Ascending aorta (tissue), 2 donors: ENCODE data around the gene RNF5. TPM values are rescaled to one million over a fixed set of nuclear protein-coding genes. Genes with fewer than 3 reads are reported as not detected.

ENCODE experiments used
- DNase-seq, 2 donors: peaks; one replicate each; pipeline ENCODE4 v3.0.0-alpha.2; 2019; ENCODE audit warnings: low spot score in 2 of 2
- H3K27ac ChIP-seq, 2 donors: fragments of 200-600 bp; sonication (generic); one replicate each; pipeline ENCODE4 v1.5.1; 2016 to 2017; ENCODE audit warnings: mild to moderate bottlenecking in 1 of 2
- H3K27me3 ChIP-seq: fragments of 200-600 bp; sonication (generic); one replicate; pipeline ENCODE4 v1.5.1; 2017
- H3K36me3 ChIP-seq, 2 donors: fragments of 200-600 bp; sonication (generic); one replicate each; pipeline ENCODE4 v1.5.1; 2016
- H3K4me1 ChIP-seq, 2 donors: fragments of 200-600 bp; sonication (generic); one replicate each; pipeline ENCODE4 v1.5.1; 2016 to 2017; ENCODE audit warnings: mild to moderate bottlenecking in 1 of 2
- H3K4me3 ChIP-seq, 2 donors: fragments of 200-600 bp; sonication (generic); one replicate each; pipeline ENCODE4 v1.5.1; 2016 to 2017; ENCODE audit warnings: mild to moderate bottlenecking in 1 of 2
- H3K9me3 ChIP-seq, 2 donors: fragments of 200-600 bp; sonication (generic); one replicate each; pipeline ENCODE4 v1.5.1; 2016
- intact Hi-C: fragments of 100-400 bp; cut with DNase I; formaldehyde crosslinking; loops from one replicate; pipeline ENCODE4 v1.15.1; 2023
- total RNA-seq: library from RNA; depleted of rRNA; stranded (reverse); fragments of >200 nt; gene quantifications from one replicate; pipeline ENCODE4 v1.1.0, GENCODE V29; 2016
- TF ChIP-seq, protein P1 (sequence below), 3 experiments: fragments of 200-600 bp in 2 of 3; fragments of 450-650 bp in 1 of 3; sonication (generic) in 2 of 3; IDR thresholded peaks; one replicate each; pipeline ENCODE4 v1.5.1; 2016 to 2019; ENCODE audit warnings: antibody characterized with exemption in 3 of 3, mild to moderate bottlenecking in 1 of 3, moderate library complexity in 1 of 3

The RNF5 gene
- total RNA-seq, 1 donor from 2014 or later = 73.0 TPM

DNA sequence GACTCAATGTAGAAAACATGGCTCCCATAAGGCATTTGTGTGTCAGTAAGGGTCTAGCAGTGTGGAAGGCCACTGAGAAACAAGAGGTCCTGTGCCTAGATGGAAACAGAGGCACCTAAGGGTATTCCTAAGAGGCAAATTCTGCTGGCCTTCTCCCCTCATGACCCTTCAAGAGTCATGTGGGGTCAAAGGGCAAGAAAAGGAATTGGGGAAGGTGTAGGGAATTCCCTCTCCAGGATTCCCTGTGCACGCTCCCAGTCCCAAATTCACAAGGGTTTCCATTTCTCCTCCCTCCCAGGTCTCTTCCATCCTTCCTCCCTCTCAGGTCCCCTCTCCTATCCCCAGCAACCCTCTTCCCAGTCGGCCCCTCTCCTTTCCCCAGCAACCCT, 2.9 kb upstream of the RNF5 start:
- no peak for DNase-seq
- Histone ChIP-seq H3K36me3 (peaks cover 10 to 16% of the 10 kb centered on the region in 2 donors), H3K27me3 (no peaks in the 10 kb centered on the region), H3K4me3 (peak overlapping the region; percentile 73 to 99), H3K9me3 (no peaks in the 10 kb centered on the region), H3K27ac (peak overlapping the region; percentile 87 to 92), H3K4me1 (peaks cover 9 to 27% of the 10 kb centered on the region in 2 donors)
- TF ChIP-seq, protein P1, sequence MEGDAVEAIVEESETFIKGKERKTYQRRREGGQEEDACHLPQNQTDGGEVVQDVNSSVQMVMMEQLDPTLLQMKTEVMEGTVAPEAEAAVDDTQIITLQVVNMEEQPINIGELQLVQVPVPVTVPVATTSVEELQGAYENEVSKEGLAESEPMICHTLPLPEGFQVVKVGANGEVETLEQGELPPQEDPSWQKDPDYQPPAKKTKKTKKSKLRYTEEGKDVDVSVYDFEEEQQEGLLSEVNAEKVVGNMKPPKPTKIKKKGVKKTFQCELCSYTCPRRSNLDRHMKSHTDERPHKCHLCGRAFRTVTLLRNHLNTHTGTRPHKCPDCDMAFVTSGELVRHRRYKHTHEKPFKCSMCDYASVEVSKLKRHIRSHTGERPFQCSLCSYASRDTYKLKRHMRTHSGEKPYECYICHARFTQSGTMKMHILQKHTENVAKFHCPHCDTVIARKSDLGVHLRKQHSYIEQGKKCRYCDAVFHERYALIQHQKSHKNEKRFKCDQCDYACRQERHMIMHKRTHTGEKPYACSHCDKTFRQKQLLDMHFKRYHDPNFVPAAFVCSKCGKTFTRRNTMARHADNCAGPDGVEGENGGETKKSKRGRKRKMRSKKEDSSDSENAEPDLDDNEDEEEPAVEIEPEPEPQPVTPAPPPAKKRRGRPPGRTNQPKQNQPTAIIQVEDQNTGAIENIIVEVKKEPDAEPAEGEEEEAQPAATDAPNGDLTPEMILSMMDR (IDR thresholded peaks at IDR 0.05) = no peak
- intact Hi-C loops = loop anchor here (5.0 to 10.0 kb wide), 4 partner anchors 201 to 1242 kb away; partner anchors contain the start of genes BRD2, C6orf47, CSNK2B and CUTA

DNA sequence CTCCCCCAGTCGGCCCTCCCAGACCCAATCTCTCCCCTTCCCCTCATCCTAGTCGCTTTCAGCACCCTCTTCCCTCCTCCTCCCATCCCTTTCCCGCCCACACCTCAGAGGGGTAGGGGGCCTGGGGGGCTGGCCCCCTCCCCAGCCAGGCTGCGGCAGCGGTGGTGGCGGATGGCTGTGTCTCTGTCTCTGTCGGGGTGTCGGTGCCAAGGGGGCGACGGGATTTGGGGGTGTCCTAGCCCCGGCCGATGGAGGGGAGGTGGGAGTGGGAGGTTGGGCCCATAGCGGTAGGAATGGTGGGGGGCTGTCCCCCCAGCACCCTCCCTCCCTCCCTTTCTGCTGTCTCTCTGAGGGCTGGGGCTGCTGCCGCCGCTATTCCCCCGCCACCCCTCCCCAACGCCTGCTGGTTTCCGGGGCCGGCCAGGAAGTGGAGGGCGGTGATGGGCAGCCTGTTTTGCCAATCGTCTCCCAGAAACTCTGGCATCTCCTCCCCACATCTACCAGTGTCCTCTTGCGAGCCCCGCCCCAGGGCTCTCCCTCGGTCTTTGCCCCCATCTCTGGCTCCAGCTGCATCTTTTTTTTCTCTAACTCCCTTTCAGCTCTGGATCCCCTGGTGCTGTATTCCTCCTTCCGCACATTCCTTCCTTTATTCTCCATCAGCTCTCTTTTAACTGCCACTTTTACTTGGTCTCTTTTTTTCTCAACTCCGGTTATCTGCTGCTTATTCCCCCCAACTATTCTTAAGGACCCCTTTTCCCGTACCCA, 2.3 kb upstream of the RNF5 start, which contains the start of gene AGPAT1:
AGPAT1 (minus strand) TSS at position 374 of the 765 bp plus-strand sequence. CDS start 4,588 bp downstream, outside the sequence.
- TF ChIP-seq, protein P1 (IDR thresholded peaks at IDR 0.05) = no peak
- peaks cover 12 to 13% of the 10 kb centered on the region in 2 donors for H3K36me3 ChIP-seq
- H3K27ac ChIP-seq = peak within 1 kb of the TSS; percentile 87 to 92
- peak within 1 kb of the TSS; percentile 73 to 99 for H3K4me3 ChIP-seq
- no peaks in the 10 kb centered on the region for H3K27me3 ChIP-seq
- peaks cover 9 to 27% of the 10 kb centered on the region in 2 donors for H3K4me1 ChIP-seq
- intact Hi-C loops = loop anchor here (1.0 to 10.0 kb wide), 5 partner anchors 23 to 1241 kb away; partner anchors contain the start of genes BRD2, C6orf47, CSNK2B and CUTA
- peak; percentile 87 to 97 for DNase-seq
- H3K9me3 ChIP-seq = no peaks in the 10 kb centered on the region

DNA sequence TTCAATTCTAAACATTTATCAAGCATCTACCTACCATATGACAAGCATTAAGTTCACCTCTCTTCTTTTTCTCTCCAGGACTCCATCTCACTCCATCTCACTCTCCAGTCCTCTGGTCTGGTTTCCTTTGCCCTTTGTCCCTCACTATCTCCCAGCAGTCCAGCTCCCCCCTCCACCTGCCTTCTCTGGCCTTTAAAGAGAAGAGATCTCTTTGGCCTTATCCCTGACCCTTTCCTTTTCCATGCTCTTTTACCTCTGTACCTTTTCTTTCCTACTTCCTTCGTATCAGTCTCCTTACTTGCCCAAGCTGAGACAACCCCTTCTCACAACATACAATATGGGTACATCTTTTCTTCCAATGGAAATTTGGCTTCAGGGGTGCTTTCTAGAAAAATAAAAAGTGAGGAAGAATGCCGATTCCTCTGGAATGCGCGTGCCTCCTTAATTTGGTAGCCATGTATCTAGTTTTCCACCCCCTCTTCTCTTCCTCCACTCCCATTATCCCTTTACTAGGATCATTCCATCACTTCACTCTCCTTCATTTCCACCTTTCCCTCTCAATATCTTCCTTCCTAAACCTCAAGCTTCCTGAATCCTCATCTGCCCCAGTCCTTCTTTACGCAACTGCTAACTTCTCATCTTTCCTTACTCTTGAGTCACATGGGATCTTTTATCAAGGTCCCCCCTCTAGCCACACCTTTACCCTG, 1.6 kb upstream of the RNF5 start:
- DNase-seq = no peak
- H3K27me3 ChIP-seq = no peaks in the 10 kb centered on the region
- peaks cover 14 to 16% of the 10 kb centered on the region in 2 donors for H3K36me3 ChIP-seq
- H3K9me3 ChIP-seq = no peaks in the 10 kb centered on the region
- peak overlapping the region; percentile 87 to 92 for H3K27ac ChIP-seq
- intact Hi-C loops = loop anchor here (1.0 to 10.0 kb wide), 7 partner anchors 19 to 1241 kb away; partner anchors contain the start of genes BRD2, C6orf47, CSNK2B and CUTA
- TF ChIP-seq, protein P1 (IDR thresholded peaks at IDR 0.05) = no peak
- peaks cover 9 to 27% of the 10 kb centered on the region in 2 donors for H3K4me1 ChIP-seq
- peak overlapping the region; percentile 73 to 99 for H3K4me3 ChIP-seq

DNA sequence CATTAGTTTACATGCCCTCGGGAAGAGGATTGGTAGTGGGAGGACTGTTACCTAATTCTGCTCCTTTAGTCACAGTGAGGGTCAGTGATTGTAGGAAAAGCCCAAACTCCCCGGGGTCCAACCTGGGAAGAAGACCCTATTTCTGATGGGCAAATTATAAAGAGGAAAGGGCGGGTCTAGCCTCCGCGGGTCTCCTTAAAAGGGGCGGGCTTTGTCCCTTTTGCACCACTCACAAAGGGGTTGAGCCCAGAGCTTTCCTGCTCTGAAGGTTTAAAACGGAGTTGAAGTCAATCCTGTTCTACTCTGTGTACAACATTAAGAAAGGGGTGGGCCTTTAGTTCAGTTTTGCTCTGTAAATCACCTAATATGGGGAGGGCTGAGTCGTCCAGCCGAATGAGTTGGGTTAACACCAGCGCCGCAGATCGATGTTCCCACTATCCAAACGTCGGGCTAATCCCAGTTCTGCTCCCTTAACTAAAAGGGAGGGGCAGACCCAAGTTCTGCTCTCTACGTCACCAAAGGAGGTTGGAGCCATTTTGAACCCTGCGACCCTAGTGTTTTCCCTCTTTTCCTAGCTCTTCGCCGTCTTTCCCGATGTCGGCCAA, 920 bp upstream of the RNF5 start:
- intact Hi-C loops = loop anchor here (1.0 to 10.0 kb wide), 6 partner anchors 18 to 1240 kb away; partner anchors contain the start of genes BRD2, C6orf47, CSNK2B and CUTA
- H3K27ac ChIP-seq = peak overlapping the region; percentile 87 to 92
- peaks cover 18 to 20% of the 10 kb centered on the region in 2 donors for H3K36me3 ChIP-seq
- H3K4me1 ChIP-seq = peaks cover 9 to 27% of the 10 kb centered on the region in 2 donors
- DNase-seq = no peak
- peak overlapping the region; percentile 73 to 99 for H3K4me3 ChIP-seq
- no peaks in the 10 kb centered on the region for H3K27me3 ChIP-seq
- no peaks in the 10 kb centered on the region for H3K9me3 ChIP-seq
- TF ChIP-seq, protein P1 (IDR thresholded peaks at IDR 0.05) = no peak
